ENCODE results near the gene GAREM2.

The GAREM2 gene

DNA sequence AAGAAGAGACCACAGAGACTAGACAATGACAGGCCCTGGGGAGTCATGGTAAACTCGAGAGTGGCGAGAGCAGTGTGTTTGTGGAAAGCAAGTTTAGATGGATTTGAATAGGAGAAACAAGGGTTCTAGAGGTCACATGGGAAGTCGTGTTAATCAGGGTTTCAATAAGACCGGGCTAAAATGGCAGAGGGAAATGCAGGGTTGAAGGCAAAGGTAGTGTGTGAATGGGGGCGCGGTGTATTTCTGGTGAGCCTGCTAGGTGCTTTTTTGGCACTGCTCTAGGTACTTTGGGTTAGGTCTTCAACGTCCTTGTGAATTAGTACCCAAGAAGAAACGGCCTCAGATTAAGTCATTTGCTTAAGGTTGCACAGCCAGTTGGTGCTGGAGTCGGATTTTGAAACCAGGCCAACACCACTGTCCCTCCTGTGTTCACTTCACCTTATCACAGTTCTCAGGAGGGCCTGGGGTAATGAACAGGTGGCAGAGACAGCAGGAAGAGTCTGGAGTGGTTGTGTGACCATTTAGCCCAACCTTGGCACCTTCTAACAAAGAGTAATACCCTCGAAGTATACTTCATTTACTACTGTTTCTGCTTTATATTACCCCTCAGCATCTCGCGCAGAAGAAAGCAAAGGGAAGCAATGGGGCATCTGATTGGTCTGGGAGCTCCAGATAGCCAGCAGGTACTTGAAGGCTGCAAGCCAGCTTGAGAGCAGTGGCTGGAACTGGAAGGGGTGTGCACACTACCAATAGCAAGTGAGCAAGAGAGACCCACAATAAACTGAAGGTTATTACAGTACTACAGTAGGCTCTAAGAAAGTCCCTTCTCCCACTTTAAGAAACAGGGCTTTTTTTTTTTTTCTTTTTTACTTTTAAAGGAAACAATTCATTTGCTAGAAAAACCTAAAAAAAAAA is 33.4 kb upstream of the GAREM2 start:
- no peak for DNase-seq (ENCODE audit: low spot score)
- TF ChIP-seq, protein P1, sequence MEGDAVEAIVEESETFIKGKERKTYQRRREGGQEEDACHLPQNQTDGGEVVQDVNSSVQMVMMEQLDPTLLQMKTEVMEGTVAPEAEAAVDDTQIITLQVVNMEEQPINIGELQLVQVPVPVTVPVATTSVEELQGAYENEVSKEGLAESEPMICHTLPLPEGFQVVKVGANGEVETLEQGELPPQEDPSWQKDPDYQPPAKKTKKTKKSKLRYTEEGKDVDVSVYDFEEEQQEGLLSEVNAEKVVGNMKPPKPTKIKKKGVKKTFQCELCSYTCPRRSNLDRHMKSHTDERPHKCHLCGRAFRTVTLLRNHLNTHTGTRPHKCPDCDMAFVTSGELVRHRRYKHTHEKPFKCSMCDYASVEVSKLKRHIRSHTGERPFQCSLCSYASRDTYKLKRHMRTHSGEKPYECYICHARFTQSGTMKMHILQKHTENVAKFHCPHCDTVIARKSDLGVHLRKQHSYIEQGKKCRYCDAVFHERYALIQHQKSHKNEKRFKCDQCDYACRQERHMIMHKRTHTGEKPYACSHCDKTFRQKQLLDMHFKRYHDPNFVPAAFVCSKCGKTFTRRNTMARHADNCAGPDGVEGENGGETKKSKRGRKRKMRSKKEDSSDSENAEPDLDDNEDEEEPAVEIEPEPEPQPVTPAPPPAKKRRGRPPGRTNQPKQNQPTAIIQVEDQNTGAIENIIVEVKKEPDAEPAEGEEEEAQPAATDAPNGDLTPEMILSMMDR (IDR thresholded peaks at IDR 0.05) = no peak
- Histone ChIP-seq H3K4me3 (no peak overlapping the region), H3K27ac (no peak overlapping the region)

DNA sequence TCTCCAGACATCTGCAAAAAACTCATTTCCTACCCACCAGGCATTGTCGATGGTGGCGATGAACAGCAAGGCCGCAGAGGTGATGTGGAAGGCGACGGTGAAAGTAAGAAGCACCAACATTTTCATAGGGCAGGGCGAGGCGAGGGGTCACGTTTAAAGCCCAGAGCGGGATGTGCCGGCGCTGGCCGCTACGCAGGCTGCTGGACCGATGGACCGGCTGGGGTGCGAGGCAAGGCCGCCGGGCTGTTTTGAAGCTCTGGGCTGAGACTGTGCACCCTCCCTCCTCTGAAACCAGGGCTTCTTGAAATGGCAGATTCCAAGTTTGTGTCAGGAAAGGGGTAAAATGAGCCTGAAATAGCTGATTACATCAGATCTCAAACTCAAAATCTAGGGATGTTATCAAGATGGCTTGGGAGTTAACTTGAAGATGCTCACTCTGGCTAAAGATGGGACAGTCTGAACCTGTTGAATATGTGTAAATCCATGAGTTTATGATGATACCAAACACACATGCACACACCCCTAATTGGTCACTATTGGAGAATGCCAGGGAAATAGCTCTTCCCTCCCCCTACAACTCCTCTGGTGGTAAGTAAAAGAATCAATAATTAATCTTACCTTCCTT is 31.6 kb upstream of the GAREM2 start:
- TF ChIP-seq, protein P1 (IDR thresholded peaks at IDR 0.05) = no peak
- Histone ChIP-seq H3K27ac (no peak overlapping the region), H3K4me3 (no peak overlapping the region)
- DNase-seq (ENCODE audit: low spot score) = no peak

DNA sequence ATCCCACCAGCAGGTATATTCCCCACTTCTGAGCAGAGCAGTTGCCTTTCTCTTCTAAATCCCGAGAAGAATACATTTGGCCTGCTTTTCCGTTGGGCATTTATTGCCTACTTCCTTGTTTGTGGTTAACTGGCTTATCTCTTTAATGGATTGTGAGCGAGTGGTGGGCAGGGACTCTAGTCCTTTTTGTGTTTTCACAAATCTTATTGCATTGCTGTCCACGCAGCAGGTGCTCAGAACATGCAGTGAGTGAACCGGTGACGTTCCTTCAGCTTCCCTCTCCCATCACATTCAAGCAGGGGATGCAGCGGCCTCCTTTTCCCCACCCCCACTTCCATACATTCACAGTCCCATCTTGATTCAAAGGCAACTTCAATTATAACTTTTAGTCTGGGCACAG is 28.9 kb upstream of the GAREM2 start:
- no peak for DNase-seq (ENCODE audit: low spot score)
- Histone ChIP-seq H3K27ac (no peak overlapping the region), H3K4me3 (no peak overlapping the region)
- TF ChIP-seq, protein P1 (IDR thresholded peaks at IDR 0.05) = no peak

DNA sequence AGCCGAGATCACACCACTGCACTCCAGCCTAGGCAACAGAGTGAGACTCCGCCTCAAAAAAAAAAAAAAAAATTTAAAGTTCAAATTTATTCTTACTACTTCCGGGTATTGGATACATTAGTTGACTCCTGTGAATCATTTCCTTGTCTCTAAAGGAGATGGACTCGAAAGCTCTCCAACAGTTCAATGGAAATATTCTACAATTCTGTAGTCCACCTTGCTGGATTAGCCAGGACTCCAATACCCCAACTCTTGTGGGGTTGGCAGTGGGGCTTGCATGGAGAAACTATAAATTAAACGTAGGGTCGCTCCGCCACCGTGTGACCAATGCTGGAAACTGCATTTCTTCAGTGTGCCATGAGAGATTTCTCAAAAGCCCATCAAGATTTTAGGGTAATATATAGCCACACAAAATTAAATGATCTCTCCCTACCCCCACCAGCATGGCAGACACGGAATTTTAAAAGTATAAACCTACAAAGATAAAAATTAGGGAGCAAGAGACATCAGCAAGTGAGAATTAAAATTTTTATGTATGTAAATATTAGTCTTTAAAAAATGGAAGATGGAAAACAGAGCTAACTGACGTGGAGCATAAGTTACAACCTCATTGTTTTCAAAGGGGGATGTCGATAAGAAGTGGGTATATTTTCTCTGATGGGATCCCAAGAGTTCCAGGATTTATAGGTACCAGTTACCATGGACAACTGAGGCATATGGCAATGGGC is 27.8 kb upstream of the GAREM2 start:
- Histone ChIP-seq H3K4me3 (no peak overlapping the region), H3K27ac (no peak overlapping the region)
- DNase-seq (ENCODE audit: low spot score) = no peak
- TF ChIP-seq, protein P1 (IDR thresholded peaks at IDR 0.05) = peak; percentile 41

DNA sequence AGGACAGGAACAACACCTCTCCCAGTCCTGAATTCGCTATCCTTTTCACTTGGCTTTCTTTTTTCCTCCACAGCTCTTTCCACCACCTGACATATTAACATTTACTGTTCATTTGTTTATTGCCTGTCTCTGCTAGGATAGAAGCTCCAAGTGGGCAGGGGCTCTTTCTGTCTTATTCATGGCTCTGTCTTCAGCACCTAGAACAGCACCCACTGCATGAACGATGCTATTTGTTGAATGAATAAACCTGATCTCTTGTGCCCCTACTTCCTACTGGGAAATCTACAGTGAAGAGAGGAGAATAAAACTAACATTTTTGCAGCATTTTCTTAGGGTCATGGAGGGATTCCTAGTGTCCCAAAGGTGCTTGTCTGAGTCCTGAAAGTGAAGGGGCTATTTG is 24.4 kb upstream of the GAREM2 start:
- Histone ChIP-seq H3K4me3 (no peak overlapping the region), H3K27ac (no peak overlapping the region)
- no peak for DNase-seq (ENCODE audit: low spot score)
- TF ChIP-seq, protein P1 (IDR thresholded peaks at IDR 0.05) = no peak

DNA sequence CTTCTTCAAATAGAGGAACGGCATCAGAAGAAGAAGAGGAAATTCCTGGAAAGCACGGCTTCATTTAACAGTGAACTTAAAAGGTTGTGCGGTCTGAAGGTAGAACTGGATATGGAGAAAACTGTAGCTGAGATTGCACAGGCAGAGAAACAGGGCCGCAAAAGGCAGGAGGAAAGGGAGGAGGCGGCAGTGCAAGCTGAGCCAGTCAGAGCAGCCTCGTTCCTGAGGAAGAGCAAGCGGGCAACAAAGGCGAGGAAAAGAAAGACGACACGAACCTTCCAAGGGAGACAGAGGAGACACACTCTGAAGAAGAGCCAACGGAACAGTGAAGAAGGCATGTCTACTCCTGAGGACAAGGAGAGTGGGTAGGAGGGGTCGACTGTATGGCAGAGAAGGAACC is 22.6 kb upstream of the GAREM2 start:
- Histone ChIP-seq H3K4me3 (no peak overlapping the region), H3K27ac (no peak overlapping the region)
- TF ChIP-seq, protein P1 (IDR thresholded peaks at IDR 0.05) = no peak
- DNase-seq (ENCODE audit: low spot score) = no peak

Measured in coronary artery (tissue), 2 donors.